Measurements from ENCODE around the gene EFCC1.
"Not testable (repeated sequence)": the region's sequence is repeated elsewhere in the genome, so short reads cannot be mapped to it uniquely, and the experiment has no call there.

Gene EFCC1

GRCh38 chr3:129087138-129087702, 86.1 kb downstream of the EFCC1 start:
- ChIA-PET CTCF (no interaction called here), POLR2A (ENCODE audit: low non-redundant PET) (no interaction called here)
- TF ChIP-seq CTCF (conservative IDR thresholded peaks at IDR 0.05; ENCODE audit: low read depth) = no peak
- DNase-seq (ENCODE audit: low spot score) = peak; percentile 26
- peak overlapping the region; percentile 85 for H3K27ac ChIP-seq

GRCh38 chr3:129087904-129088303, 86.8 kb downstream of the EFCC1 start:
- CTCF ChIA-PET; DNase-seq (ENCODE audit: low spot score); POLR2A ChIA-PET (ENCODE audit: low non-redundant PET): not testable (repeated sequence)
- H3K27ac ChIP-seq = peak overlapping the region; percentile 85

- H3K27ac ChIP-seq; CTCF ChIA-PET; DNase-seq (ENCODE audit: low spot score); POLR2A ChIA-PET (ENCODE audit: low non-redundant PET): not testable (repeated sequence)
Measured at GRCh38 chr3:129088312-129088711, 87.2 kb downstream of the EFCC1 start.
